HG03135 (cell line): ENCODE results near the gene ATP9B.
"Not testable (repeated sequence)": the region's sequence is repeated elsewhere in the genome, so short reads cannot be mapped to it uniquely, and the experiment has no call there.

ENCODE experiments used
- ATAC-seq: cut with Tn5 transposase; IDR thresholded peaks from one replicate; pipeline ENCODE4 v1.9.1; 2021; ENCODE audit warnings: mild to moderate bottlenecking, moderate library complexity; ENCODE audit not compliant: unreplicated experiment

Gene ATP9B

DNA sequence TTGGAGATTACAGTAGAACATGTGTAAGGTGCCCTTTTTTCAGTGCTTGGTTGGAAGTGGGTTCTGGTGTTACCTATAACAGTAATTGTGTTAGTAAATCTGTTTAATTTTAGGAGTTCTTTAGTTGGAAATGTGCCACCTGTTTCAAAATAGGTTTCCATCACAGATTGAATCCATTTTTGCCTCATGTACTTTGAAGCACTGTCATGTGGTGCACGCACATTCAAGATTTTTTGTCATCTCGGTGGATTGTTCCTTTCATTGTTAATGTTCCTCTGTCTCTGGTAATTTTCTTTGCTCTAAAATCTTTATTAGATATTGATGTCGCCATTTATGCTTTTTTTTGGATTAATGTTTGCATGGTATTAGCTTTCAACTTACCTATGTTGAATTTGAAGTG is 1.3 kb downstream of the ATP9B start:
- no peak for ATAC-seq

DNA sequence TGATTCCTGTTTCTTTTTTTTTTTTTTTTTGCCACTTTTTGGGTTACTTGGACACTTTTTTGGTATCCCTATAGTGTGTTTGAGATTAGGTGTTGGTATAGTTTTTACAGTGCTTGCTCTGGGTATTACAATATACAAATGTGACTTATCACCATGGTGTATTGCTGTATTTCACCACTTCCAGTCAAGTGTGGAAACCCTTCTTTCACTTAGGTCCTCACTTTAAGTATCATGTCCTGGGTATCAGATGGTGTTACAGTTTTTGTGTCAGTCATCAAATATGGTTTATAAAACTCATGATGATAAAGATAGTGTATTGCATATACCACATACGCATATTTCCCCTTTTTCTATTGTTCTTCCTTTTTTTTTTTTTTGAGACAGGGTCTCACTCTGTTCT is 1.8 kb downstream of the ATP9B start:
- ATAC-seq = no peak

DNA sequence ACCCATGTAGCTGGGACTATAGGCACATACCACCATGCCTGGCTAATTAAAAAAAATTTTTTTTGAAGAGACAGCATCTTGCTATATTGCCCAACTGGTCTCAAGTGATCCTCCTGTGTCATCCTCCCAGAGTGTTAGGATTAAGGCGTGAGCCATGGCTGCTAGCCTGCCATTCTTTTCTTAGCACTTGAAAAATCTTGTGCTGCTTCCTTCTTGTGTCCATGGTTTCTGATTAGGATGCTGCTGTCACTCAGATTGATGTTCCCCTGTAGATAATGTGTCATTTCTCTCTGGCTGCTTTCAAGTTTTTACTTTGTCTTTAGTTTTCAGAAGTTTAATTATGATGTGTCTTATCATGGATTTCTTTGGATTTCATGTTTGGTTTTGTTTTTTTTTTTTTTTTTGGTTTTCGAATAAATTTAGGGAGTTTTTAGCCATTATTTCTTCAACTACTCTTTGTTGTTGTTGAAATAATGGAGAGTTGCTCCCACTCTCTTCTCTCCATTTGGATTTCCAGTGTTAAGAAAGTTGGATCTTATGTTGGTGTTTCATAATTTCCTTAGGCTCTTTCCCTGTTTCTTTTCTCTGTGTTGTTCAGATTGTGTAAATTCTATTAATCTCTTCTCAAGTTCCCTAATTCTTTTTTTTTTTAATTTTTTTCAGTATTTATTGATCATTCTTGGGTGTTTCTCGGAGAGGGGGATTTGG is 2.5 kb downstream of the ATP9B start:
- no peak for ATAC-seq

DNA sequence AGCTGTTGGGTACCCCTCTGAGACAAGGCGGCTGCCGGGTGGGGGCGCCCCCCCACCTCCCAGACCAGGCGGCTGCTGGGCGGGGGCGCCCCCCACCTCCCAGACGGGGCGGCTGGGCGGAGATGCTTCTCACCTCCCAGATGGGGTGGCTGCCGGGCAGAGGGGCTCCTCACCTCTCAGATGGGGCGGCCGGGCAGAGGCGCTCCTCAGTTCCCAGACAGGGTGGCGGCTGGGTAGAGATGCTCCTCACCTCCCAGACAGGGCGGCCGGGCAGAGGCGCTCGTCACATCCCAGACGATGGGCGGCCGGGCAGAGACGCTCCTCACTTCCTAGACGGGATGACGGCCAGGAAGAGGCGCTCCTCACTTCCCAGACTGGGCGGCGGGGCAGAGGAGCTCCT is 3.5 kb downstream of the ATP9B start:
- not testable (repeated sequence) for ATAC-seq

DNA sequence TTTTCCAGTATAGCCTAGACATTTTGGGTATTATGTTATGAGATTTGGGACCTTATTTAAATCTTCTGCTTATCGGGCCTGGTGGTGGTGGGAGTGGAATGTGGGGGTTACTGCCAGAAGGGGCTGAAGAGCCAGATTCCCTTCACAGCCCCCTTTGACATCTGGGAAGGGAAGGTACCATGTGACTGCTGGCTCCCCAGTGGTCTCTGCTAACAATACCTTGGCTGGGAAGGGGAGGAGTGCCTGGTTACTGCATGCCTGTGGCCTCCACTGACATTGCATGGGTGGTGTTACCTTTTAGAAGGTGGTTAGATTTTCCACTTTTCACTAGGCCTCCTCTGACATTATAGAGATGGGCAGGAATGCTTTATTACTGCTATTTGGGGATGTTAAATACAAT is 8.0 kb downstream of the ATP9B start:
- ATAC-seq = no peak

DNA sequence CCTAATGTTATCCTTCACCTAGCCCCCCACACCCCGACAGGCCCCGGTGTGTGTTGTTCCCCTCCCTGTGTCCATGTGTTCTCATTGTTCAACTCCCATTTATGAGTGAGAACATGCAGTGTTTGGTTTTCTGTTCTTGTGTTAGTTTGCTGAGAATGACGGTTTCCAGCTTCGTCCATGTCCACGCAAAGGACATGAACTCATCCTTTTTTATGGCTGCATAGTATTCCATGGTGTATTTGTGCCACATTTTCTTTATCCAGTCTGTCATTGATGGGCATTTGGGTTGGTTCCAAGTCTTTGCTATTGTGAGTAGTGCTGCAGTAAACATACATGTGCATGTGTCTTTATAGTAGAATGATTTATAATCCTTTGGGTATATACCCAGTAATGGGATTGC is 9.6 kb downstream of the ATP9B start:
- not testable (repeated sequence) for ATAC-seq

DNA sequence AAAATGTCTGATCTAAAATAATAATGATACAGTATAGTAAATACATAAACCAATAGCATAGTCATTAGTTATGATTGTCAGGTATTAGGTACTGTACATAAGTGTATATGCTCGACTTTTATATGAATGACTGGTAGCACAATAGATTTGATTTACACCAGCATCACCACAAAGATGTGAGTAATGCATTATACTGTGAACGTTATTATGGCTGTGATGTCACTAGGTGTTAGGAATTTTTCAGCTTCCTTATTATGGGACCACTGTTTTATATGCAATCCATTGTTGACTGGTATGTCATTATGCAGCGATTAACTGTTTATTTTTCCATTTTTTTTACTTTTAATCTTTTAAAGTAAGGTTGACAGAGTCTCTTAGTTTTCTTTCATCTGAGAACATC is 23.7 kb downstream of the ATP9B start:
- no peak for ATAC-seq

DNA sequence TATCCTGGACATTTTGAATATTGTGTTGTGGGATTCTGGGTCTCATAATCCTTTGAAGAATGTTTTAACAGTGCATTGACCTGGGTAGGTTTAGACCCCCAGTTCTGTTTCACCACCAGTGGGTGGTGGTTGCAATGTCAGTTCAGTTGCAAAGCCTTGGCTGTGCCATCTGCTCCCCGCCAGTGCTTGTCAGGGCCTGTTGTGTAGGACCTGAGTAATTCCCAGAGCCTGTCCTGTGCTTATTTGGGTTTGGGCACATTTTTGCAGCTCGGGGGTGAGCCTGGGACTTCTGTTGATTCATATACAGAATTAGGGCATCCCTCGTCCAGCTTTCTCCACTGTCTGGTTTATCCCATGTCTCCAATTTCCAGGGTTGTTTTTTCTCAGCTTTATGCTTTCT is 24.8 kb downstream of the ATP9B start:
- no peak for ATAC-seq

DNA sequence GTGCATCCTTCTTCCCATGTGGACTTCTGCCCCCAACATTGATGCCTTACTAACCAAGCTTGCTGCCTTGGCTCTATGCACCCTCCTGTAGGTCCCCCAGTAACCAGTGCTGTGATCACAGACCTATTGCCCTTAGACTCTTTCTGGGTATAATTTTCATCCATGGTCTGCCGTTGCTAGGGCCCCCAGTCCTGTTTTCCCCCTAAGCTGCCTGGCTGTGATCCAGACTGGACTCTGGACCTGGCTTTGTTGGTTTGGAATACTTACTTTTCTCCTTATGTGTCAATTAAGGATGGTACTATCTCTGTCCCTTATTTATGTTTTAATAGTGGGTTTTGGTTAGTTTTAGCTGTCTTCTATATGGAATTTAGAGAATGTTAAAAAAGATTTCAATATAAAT is 26.0 kb downstream of the ATP9B start:
- no peak for ATAC-seq

DNA sequence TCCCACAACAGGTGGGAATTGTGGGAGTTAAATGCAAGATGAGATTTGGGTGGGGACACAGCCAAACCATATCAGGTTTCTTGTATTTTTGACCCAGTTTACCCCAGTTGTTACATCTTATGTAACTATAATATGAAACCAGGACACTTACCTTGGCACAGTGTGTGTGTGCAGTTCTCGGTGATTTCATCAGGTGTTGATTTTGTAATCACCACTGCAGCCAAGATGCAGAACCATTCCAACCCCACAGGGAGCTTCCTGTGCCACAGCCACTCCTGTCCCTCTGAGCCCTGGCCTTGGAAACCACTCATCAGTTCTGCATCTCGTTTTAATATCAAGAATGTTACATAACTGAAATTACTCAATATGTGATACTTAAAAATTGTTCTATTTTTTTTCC is 31.8 kb downstream of the ATP9B start:
- no peak for ATAC-seq

DNA sequence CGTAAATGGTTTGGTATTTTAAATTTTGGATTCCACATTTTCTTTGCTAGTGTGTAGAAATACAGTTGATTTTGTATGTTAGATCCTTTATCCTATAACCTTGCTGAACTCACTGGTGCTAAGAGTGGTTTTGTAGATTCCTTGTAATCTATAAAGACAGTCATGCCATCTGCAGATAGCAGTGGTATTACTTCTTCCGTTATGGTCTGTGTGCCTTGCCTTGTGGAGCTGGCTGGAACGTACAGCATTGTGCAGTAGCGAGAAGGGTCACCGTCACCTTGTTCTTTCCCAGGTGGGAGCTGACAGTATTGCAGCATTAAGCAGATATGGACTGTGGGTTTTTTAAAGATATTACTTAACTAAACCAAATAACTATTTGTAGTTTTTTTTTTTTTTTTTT is 33.7 kb downstream of the ATP9B start:
- no peak for ATAC-seq

DNA sequence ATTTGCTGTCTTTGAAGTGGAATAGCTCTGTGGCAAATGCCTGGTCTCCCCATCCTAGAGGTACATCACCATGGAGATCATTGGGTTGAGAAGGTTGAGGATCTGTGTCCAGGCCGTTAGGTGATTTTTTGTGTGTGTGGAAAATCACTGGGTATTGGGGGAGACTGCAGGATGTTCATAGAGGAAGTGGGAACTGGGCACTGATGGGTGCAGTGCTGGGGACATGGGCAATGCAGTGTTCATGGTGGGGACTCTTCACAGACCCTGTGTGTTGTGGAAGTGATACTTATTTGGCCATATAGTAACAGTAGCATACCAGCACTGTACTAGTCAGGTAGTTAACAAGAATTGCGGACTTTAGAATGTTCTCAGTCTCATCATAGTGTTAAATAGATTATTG is 34.9 kb downstream of the ATP9B start:
- ATAC-seq = no peak

DNA sequence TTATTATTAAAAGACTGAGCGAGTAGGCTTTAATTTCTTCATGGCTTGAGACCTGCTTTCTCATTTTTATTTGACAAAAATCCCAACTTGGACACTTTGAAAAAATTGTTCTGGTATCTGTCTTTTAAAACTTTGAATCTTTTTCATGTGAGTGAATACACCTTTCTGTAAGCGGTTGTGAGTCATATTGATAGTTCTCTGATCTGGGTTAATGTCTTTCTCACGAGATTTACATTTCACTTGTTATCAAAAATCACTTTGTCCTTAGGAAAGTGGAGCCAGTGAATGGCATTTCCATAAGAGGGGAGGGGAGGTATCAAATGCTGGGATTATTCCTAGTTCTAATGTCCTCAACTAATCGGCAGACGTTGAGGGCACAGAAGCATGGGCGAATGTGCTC is 36.3 kb downstream of the ATP9B start:
- ATAC-seq = no peak

DNA sequence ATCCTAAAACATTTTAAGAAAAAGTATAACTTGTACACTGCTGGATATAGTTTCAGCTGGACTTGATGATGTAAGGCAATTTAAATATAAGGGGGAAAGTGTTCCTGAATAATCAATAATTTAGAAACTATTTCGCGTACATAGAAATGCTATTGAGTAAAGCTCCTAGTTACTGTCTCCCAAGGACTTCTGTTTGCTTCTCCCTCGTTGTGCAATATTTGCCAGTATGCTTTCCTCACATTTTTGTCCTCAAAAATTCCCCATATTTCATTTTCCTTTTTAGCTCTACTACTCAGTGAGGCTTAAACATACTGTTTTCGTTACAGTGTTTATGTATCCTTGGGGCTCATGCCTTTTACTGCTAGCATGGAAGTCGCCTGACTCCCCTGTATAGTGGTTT is 36.9 kb downstream of the ATP9B start:
- ATAC-seq = no peak

DNA sequence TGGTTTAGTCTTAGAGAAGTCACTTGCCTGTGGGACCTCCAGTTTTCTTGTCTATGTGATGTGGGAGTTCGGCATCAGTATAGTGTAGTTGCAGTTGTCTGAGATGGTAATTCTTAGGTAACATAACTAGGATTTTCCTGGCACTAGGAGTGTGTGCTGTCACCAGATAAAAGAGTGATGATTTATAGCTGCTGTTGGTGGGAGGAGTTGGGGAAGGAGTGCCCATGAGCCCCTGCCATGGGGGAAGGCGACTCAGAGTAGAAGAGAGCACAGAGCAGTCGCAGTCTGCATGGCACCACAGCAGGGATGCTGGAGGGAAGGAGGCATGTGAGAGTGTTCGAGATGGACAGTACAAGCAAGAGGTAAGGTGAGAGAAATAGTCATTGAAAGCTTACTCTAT is 38.7 kb downstream of the ATP9B start:
- no peak for ATAC-seq

DNA sequence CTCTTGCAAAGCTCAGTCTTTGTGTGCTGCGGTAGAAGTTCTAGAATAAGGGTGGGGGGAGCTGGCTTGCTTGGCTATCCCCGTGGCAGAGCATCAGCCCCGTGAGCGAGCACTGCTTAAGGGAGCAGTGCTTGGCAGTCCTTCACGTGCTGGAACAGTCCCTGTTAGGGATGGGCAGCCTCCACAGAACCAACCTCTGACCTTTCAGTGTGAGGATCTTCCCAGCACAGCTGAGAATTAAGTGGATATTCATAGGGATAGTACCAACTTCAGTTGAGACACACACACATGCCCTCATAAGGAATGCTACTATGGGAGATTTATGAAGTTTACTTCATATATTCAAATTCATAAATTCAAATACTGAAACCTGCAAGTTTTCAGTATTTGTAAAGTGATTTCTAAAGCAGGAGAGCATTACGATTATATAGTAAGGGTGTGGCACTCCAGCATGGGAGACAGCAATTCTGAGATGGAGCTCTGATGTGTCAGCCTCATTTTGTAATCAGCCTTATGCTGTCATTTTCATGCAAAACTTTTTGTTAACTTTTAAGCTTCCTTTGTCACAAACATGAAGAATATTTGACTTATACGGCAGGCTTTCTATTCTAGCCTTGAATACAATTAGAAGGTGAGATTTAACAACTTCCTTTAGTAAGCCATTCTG is 39.5 kb downstream of the ATP9B start:
- ATAC-seq = no peak

DNA sequence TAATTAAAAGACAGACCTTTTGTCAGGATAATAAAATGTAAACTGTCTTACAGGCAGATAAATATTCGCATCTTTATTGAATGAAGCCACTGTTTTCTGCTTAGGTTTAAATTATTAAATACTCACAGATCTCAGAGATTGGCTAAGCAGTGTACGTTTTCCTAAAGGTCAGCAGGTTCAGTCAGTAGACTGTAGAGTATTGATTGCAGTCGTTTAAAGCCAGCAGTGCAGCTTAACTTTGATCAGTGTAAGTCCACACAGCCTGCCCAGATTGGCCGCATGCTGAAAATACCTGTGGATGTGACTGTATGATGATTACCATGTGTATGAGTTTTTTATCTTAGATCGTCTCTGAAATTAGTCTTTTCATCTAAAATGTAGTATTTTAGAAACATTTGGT is 42.3 kb downstream of the ATP9B start:
- no peak for ATAC-seq

DNA sequence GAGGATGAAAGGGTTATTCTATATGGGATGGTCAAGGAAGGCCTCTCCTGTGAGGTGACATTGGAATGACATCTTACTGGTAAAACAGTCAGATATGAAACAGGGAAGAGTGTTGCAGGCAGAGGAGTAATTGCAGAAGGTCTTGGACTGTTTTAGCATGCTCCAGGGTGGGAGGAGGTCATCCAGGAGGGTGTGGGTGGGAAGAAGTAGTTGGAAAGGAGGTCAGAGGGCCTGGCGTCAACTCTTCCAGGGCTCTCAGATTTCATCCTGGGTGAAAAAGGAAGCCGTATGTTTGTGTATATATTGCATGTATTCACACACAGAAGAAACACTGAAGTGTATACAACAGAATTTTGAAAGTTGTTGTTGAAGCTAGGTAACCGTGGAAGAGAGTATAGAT is 48.2 kb downstream of the ATP9B start:
- ATAC-seq = no peak

DNA sequence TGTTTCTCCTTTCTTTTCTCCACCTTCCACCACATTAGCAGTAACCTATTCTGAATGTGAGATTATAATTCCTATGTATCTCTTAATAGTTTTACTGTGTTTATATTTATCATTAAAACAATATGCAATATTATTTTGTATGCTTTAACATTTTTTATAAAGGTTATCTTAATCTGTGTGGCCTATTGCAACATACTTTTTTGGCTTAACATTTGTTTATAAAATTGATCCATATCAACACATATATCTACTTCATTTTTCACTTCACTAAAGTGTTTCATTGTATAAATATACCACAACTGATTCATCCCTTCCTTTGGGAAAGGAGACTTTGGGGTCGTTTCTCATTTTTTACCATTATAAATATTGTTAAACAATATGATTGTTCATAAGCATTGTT is 48.6 kb downstream of the ATP9B start:
- no peak for ATAC-seq

DNA sequence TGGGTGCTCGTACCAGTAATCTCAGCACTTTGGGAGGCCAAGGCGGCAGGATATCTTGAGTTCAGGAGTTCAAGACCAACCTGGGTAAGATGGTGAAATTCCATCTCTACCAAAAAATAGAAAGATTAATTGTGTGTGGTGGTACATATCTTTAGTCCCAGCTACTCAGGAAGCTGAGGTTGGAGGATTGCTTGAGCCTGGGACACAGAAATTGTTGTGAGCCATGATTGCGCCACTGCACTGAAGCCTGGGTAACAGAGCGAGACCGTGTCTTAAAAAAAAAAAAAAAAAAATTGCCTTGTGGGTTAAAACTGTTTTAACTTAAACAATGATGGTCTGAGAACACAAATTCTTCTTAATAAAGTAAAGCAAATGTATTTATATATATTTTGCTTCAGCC is 49.6 kb downstream of the ATP9B start:
- no peak for ATAC-seq

DNA sequence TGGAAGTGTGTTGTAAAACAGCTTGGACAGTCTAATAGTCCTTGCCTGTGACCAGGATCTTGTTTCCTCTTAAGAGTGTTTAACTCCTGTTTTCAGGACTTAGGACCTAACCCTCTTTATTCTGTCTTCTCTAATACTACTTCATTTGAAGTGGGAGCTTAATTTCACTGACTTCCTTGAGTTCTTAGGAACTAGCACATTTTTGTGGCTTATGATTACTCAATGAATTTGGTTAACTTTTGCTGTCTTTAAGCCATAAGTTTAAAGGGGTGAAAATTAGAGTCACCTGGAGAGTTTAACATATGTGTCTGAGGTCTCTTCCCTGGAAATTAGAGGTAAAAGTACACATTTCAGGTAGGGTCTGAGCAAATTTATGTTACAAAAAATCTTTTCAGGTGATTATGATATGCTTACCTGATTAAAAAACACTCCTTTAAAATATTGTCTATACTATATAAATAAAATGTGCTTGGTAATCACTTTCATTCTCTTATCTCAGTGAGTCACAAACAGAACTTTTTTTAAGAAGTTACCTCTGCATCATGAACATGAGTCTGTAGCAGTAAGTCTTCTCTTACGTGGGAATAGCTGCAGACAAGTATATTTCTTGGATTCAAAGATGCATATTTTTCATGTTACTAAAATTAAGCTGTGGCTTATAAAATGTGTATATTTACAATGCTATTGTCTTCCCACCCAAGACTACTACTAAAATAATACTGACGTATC is 52.7 kb downstream of the ATP9B start:
- no peak for ATAC-seq

DNA sequence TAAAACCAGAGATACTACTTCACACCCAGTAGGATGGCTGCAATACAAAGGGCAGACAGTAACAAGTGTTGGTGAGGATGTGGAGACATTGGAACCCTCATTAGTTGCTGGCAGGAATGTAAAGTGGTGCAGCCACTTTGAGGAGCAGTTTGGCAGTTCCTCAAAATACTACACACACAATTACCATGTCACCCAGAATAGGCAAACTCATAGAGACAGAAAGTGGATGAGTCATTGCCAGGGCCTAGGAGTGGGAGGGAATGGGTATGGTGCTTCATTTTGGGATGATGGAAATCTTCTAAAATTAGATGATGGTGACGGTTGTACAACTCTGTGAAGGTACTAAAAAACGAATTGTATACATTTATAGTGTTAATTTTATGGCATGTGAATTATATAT is 54.8 kb downstream of the ATP9B start:
- no peak for ATAC-seq
